GM04503 (cell line): Measurements from ENCODE around the gene TTLL11.

Source experiments
- DNase-seq: peaks from one replicate; pipeline ENCODE4 v3.0.0-alpha.2; 2012; ENCODE audit warnings: low read depth

TTLL11 gene

GRCh38 chr9:121939643-121940042 is 153.5 kb downstream of the TTLL11 start:
- DNase-seq: no peak

GRCh38 chr9:121938621-121939020 is 154.5 kb downstream of the TTLL11 start:
- no peak for DNase-seq

- no peak for DNase-seq
Observed at GRCh38 chr9:121937240-121937639, 155.9 kb downstream of the TTLL11 start.

GRCh38 chr9:121935739-121936138 is 157.4 kb downstream of the TTLL11 start:
- no peak for DNase-seq

GRCh38 chr9:121930956-121931355 is 162.2 kb downstream of the TTLL11 start:
- no peak for DNase-seq

GRCh38 chr9:121929893-121930875 is 162.9 kb downstream of the TTLL11 start:
- DNase-seq: no peak

GRCh38 chr9:121927636-121928035 is 165.5 kb downstream of the TTLL11 start:
- DNase-seq: no peak

- DNase-seq: no peak
Observed at GRCh38 chr9:121927081-121927480, 166.0 kb downstream of the TTLL11 start.

GRCh38 chr9:121926351-121926801 is 166.7 kb downstream of the TTLL11 start:
- no peak for DNase-seq

- DNase-seq: no peak
Observed at GRCh38 chr9:121925935-121926334, 167.2 kb downstream of the TTLL11 start.

- DNase-seq: no peak
Observed at GRCh38 chr9:121924700-121925099, 168.4 kb downstream of the TTLL11 start.

- no peak for DNase-seq
Observed at GRCh38 chr9:121921444-121921843, 171.7 kb downstream of the TTLL11 start.

- no peak for DNase-seq
Observed at GRCh38 chr9:121917375-121918335, 175.5 kb downstream of the TTLL11 start.

- no peak for DNase-seq
Observed at GRCh38 chr9:121915304-121915625, 177.8 kb downstream of the TTLL11 start.

GRCh38 chr9:121914604-121915303 is 178.4 kb downstream of the TTLL11 start:
- DNase-seq: no peak

- no peak for DNase-seq
Observed at GRCh38 chr9:121914017-121914595, 179.0 kb downstream of the TTLL11 start.

- DNase-seq: no peak
Observed at GRCh38 chr9:121912812-121913627, 180.1 kb downstream of the TTLL11 start.

- no peak for DNase-seq
Observed at GRCh38 chr9:121910491-121911040, 182.5 kb downstream of the TTLL11 start.

GRCh38 chr9:121909111-121909510 is 184.0 kb downstream of the TTLL11 start:
- no peak for DNase-seq

- DNase-seq: peak; percentile 78
Observed at GRCh38 chr9:121906074-121906870, 186.8 kb downstream of the TTLL11 start.
